HG03196 (cell line): ENCODE measurements around the gene NKIRAS2.
A peak's percentile ranks its signal among the peaks of the same experiment; 100 is the strongest.
"Not testable (repeated sequence)": the region's sequence is repeated elsewhere in the genome, so short reads cannot be mapped to it uniquely, and the experiment has no call there.

Experiments
- ATAC-seq: cut with Tn5 transposase; IDR thresholded peaks from one replicate; pipeline ENCODE4 v1.9.1; 2021; ENCODE audit not compliant: unreplicated experiment

Gene NKIRAS2

DNA sequence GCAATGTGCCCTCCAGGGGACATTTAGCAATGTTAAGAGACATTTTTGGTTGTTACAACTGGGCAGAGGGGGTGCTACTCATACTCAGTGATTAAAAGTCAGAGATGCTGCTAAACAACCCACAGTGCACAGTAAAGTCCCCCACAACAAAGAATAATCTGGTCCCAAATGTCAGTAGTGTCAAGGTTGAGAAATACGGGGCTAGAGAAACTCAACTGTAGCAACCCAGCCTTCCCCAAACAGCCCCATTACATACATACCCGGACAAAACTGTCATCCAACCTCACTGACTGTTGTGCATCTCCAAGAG is 23.1 kb upstream of the NKIRAS2 start:
- ATAC-seq = no peak

DNA sequence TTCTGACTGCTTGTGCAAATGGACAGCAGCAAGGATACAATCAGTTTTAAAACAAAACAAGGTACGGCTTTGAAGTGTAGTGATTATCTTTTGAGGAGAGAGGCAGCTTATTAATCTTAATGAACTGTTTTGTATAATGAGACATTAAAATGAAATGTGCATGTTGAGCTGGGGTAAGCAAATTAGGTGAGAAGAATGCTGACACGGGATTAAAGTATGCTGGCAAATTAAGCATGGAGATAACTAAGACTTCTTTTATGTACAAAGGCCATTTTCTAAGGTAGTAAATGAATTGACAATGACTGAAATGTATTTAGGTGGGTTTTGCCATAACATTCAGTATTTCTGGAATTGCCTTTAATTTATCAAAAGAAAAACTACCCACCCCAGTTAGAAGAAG is 21.4 kb upstream of the NKIRAS2 start:
- no peak for ATAC-seq

DNA sequence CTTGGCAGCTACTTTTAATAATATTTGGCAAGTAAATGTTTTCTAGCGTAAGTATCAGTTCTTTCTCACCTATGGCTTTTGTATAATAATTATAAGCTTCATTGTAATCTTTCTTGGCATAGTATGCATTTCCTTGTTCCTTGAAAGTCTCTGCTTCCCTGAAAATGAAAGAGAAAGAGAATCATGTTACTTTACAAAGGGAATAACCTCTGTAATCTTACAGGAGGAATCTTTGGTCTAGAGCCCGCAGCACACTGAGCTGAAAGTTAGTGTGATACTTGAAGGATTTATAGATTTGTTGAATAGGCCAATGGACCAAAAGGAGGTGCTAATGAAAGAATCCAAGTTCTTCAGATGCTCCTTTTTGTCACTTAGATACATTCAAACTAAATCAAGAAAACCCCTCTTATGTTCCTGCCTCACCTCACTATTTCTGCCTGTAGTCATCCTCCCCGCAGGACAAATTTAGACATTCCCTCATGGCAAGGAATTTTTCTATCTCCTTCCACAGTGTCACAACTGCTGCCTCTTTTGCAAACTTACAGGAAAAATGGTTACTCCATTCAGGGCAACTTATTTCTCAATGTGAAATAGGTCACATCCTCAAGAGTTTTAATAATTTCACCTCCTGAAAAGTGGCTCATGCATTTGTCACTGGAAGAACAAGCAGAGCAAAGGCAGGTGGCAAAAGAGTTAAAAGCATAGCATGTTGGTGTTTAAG is 19.3 kb upstream of the NKIRAS2 start:
- ATAC-seq = no peak

DNA sequence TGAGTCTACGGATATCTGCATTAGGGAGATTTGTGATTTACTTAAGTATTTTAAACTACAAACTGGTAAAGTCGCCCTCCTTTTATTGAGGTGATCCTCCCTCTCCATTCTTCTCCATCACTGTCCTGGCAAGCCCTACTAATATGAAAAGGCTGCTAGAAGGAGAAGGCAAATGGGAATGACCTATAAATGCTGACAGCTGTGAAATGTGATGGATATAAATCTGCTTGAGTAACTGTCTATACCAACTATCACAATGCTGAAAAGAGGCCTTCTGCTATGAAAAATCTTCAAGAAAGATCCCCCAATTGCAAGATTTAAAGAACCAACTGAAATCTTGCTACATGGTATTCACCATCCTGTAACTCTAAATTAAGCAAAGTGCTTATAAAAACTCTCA is 18.2 kb upstream of the NKIRAS2 start:
- no peak for ATAC-seq

DNA sequence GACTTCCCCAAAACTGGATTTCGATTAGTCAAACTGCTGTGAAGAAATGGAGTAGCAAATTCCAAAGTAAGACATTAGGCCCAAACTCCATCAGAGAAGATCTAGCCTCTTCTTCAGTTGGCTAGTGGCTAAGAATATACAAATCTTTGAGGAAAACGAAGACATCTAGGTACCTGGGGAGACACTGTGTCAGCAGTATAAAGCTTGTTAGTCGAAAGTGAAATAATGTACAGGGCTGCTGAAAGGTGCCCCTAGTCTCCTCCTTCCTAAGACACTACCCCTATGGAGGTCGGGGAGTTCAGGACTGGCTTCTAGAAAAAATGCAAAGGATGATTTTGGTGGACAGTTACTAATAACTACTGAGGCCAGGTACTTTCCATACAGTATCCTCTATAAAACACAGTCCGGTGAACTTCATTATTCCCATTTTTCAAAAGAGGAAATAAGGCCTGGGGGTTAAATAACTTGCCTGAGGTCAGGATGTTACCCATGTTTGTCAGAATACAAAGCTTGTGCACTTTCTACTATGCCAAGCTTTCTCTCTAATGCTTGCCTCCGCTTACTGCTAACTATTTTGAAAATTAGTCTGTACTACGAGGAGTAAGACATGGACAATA is 17.6 kb upstream of the NKIRAS2 start:
- no peak for ATAC-seq

DNA sequence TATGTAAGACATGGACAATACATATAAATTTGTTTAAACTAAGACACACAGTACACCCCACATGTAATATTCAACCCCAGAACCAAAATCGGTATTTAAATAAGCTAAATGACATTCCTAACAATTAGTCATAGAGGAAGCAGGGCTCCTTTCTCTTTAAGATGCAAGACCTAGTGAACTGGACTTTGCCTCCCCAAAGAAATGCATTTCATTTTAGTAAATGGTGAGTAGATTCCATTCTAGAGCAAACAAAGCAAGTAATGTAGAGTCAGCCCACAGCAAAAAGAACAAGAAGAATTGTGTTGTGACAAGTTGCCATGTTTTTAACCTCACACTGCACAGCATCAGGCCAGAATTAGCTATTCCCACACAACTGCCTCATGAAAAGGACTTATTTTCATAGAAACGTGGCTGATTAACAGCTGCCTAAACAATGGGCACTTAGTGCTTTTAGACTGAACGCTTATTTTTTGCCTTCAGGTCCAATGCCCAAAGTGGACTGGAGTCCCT is 17.0 kb upstream of the NKIRAS2 start:
- ATAC-seq = no peak

DNA sequence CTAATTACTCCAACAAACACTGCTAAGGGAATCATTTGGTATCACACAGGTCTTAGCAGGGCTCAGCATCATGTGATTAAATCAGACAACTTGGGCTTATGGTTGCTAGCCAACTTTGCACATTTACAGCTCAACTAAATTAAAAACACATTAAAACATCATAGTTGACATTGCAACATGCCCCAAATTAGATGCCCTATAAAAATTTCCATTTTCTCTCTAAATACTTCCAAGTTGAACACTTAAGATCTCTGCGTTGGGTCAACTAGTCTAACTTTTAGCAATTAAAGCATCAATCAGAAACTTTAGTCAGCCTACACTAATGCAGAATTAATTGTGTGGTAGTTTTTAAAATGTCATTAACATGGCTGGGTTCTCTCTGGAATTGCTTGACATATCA is 14.7 kb upstream of the NKIRAS2 start:
- no peak for ATAC-seq

DNA sequence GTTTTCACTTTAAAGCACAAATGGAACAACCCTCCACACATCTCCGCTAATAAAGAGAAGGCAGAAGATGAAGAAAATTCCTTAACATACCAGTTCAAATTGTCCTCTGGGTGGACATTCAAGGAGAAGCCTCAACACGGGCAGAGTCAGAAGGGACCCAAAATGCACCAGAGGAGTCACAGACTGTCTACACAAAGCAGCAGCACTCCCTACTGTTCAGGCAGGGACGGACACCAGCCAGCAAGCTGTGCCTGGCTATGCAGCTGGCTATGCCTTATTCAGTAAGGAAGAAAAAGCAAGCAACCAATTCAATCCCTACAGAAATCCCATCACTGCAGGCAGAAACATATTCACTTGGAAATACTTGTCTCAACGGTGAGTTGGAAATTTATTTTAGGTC is 10.7 kb upstream of the NKIRAS2 start:
- no peak for ATAC-seq

DNA sequence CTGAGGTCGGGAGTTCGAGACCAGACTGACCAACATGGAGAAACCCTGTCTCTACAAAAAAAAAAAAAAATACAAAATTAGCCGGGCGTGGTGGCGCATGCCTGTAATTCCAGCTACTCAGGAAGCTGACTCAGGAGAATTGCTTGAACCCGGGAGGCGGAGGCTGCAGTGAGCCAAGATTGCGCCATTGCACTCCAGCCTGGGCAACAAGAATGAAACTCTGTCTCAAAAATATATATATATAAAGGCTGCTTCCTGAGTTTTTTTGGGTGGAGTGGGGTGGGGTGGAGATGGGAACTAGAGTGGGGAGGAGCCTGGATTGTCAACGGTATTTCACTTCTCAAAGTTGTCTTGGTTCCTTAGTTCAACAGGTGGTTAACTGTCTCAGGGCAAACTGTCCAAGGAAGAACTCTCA is 9.6 kb upstream of the NKIRAS2 start:
- ATAC-seq = not testable (repeated sequence)

DNA sequence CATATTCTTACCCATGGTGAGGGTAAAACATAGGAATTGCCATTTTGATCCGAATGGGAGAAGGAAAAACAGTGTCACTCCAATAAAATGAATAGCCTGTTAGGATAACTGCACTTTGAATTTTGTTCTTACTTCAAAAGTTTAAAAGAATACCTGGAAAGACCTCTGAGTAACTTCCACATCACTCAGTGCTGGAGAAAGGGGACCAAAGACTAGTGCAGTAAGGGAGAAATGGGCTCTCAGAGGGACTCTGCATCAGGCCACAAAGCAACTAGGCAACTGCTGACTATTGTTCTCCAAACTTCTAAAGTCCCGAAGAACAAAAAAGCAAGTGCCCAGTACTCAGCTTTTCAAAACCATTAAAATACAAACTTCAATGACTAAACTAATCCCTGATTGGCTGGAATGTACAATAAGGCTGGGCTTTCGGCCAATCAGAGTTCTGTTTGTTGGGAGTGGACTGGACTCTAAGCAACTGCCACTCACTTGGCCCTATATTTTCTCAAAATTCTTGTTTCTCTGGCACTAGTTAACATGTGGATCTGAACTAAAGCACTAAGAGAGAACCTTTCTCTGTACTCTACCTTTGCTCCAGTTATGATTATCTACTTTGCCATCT is 8.9 kb upstream of the NKIRAS2 start:
- ATAC-seq = no peak

DNA sequence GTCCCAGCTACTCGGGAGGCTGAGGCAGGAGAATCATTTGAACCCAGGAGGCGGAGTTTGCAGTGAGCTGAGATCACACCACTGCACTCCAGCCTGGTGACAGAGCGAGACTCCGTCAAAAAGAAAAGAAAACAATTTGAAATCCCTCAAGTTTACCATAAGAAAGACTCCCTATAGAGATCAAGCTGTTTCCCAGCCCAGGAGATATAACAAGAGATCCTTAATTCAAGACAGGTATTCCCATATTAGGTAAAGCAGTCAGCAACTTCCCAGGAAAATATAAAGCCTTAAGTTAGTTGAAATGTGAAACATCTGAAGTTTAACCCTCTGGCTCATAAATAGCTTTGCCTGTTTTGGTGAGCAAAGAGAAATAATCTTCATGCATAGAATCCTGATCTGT is 7.5 kb upstream of the NKIRAS2 start:
- ATAC-seq = not testable (repeated sequence)

DNA sequence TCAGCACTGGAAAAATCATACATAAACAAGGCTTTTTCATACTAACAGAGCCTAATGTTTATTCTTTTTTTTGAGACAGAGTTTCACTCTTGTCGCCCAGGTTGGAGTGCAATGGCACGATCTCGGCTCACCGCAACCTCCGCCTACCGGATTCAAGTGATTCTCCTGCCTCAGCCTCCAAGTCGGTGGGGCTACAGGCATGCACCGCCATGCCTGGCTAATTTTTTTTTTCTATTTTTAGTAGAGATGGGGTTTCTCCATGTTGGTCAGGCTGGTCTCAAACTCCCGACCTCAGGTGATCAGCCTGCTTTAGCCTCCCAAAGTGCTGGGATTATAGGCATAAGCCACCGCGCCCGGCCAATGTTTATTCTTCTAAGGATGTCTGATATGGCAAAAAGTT is 6.2 kb upstream of the NKIRAS2 start:
- not testable (repeated sequence) for ATAC-seq

DNA sequence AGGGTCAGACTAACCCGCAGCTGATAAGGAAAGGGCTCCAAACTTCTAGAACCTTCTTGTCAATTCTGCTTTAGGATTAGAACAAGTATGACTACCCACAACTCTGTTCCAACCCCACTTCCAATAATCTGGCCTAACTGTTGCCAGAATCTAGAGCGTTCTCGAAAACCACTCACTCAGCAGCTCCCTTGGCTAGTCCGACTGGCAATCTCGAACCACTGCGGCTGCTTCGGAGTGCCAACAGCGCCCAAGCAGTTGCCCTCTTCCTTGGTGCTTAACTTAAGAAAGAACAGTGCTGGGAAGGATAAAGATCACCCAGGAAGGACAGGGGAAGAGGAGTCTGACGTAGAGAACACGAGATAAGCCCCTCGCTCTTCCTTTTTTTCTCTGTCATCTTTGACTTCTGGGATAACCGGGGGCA is 3.5 kb upstream of the NKIRAS2 start:
- no peak for ATAC-seq

DNA sequence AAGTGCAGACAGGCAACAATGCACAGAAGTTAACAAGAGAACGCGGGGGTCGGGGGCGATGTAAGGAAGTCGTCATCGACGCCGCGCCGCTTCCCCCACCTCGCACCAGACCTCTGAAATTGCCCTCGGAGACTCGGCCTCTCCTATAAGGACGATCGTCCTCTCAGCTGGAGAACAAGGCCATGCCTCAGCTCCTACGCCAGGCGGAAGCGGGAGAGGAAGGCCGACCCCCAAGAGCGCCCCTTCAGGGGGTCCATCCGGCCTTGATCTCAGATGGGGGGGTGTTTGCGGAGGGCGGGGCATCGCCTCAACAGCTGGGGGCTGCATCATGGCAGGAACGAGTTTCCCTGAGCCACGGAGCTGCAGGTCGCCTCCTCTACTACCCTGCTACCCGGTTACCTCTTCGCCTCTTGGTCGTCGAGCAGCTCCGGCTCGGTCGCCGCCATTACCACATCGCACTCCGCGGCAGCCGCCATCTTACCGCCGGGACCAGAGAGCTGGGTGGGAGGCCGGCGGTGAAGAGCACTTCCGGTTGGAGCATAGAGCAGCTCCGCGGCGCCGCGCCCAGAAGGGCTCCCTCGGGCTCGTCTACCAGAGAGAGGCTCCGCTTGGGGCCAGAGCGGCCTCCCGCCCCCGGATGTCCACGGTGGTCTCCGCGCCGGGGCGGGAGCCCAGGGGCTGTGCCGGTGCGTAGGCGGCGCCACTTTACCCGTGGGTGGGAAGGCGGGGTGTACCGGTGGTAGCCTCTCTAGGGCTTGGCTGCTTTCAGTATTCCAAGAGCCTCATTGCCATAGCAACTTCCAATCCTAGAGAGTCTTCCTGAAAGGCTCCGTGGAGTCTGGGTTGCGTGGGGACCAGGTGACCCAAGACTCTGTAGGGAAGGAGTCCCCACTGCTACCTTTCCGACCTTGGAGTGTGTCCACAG is 2.7 kb upstream of the NKIRAS2 start, which contains the start of gene DNAJC7:
Gene DNAJC7, minus strand, starts transcription at position 499 of the 925 bp plus-strand sequence. Its CDS starts 23 bp downstream, at position 476.
- peak; percentile 75 for ATAC-seq

DNA sequence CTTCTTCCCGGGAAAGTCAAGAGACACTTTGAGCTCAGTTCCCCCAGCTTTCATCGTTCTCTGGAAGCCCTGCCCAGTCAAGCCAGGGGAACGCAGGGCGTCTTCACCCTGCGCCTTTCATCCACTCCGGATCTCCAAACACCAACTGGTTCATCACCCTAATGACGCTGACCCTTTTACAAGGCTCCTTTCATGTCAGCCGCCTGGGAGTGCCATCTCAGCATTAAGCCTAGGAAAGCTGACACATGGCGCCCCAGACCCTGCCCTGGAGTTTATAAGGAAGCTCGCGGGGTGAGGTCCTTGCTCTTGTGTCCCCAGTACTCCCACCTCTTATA is 2.1 kb upstream of the NKIRAS2 start:
- ATAC-seq = no peak

DNA sequence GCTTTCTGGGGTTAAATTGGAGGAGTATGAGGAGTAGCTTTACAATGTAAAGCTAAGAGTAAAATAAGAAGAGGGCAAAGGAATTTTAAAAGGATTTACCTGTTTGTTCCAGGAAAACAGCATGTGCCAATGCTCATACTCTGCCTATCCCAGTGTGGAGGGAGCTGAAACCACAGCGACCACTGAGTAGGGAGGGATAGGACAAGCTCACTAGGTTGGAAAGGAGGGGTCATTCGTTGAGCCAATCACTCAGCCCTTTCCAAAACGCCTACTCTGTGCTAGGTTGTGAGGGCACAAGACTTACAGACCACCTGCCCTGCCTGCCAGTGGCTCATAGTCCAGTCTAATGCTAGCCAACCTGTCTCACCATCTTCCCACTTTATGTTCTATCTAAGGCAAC is 1.6 kb upstream of the NKIRAS2 start:
- ATAC-seq = no peak

DNA sequence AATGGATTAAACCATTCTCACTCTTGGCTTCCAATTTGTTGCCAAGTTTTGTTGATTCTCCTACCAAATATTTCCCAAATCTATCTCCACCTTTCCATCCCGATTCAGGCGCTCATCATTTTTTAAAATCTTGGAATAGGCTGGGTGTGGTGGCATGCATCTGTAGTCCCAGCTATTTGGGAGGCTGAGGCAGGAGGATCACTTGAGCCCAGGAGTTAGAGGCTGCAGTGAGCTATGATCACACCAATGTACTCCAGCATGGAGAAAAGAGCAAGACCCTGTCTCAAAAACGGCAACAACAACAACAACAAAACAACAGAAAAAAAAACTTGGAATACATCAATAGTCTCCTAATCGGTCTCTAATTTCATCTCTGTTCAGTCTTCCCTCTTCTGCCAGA is 902 bp upstream of the NKIRAS2 start:
- no peak for ATAC-seq

DNA sequence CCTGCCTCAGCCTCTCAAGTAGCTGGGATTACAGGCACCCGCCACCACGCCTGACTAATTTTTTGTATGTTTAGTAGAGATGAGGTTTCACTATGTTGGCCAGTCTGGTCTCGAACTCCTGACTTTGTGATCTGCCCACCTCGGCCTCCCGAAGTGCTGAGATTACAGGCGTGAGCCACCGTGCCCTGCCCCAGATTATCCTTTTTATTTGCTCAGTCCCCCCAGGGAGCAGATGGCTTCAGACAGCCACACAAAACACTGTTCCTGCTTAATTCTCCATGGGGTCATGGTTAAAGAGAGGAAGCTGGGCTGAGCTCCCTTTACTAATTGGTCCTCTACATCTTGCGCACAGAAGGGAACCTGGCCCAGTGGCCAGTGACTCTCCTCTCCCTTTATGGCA is 955 bp downstream of the NKIRAS2 start:
- not testable (repeated sequence) for ATAC-seq

DNA sequence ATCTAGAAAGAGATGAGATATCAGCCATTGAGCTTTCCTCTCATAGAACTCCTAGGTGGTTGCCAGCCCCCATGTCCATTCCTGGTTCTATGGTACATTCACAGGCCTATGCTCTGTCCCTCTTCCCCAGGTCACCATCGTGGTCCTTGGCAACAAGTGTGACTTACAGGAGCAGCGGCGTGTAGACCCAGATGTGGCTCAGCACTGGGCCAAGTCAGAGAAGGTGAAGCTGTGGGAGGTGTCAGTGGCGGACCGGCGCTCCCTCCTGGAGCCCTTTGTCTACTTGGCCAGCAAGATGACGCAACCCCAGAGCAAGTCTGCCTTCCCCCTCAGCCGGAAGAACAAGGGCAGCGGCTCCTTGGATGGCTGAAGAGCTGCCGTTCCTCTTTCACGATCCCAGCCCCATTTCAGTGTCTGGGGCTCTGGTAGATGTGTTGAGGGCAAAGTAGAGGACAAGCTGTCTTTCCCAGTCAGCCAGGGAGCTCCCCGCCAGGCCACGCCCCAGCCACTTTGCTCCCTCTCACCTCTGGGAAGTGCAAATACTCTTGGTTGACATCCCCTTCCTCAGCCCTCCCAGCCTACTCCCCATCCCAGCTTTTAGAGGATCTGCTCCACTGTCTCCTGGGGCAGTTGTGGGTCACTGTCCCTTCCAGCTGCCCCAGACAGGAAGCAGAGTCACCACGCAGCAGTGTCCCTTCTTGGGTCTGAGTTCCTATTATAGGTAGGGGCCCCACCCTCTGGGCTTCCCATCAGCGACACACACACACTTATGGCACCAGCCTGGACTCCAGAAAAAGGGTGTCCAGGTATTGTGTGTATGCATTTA is 3.8 kb downstream of the NKIRAS2 start:
- no peak for ATAC-seq

DNA sequence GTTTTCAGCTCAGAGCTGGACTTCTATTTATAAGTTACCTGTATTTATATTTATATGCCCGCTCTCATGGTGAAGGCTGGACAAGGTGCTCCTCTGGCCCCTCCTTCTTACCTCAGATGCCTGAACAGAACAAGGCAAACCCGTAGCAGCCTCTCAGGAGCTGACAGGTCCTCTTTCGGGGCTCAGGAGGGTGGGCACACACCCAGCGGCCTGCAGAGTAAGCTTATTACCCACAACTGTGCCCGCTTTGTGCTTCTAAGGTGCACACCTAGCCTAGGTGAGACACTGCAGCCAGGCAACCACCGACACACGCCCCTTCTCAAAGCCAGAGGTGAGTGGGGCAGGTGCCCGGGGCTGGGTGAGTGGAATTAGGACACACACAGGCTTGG is 5.3 kb downstream of the NKIRAS2 start:
- no peak for ATAC-seq

DNA sequence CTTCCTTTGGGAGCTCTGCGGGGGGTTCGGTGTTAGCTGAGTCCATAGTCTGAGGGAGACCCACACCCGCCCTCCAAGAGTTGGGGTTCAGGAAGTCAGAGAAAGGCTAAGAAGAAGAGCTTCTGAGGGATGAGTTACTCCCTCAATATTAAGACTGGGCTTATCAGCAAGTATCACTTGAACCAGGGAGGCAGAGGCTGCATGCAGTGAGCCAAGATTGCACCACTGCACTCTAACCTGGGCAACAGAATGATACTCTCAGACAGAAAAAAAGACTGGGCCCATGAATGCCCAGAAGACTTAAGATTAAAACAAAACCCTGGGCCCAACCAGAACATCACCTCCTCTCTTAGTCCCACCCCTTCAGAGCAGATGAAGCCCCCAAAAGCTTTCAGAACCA is 6.0 kb downstream of the NKIRAS2 start:
- ATAC-seq = no peak
